ENCODE results near the gene STARD10.

GRCh38 chr11:72743321-72744221 is 50.3 kb downstream of the STARD10 start:
- TF ChIP-seq CTCF (IDR thresholded peaks at IDR 0.05; ENCODE audit: low read length) (no peak), EZH2 (IDR thresholded peaks at IDR 0.05; ENCODE audit: borderline replicate concordance, low read length) (no peak)
